T-helper 17 cell (primary cell): ENCODE data around the gene PSME2. TPM values are rescaled to one million over a fixed set of nuclear protein-coding genes. Genes with fewer than 3 reads are reported as not detected.
A peak's percentile ranks its signal among the peaks of the same experiment; 100 is the strongest.

Experiments
- ATAC-seq: fragments of 150-1000 bp; cut with Tn5 transposase; 2 replicates; pipeline ENCODE4 v1.10.0; 2021; ENCODE audit warnings: mild to moderate bottlenecking, moderate library complexity
- DNase-seq, 3 donors: peaks; one replicate each; pipeline versions ENCODE4 v3.0.0 to v3.0.0-alpha.2; 2020 to 2021
- H3K9me3 ChIP-seq: one replicate; pipeline ENCODE4 v1.7.0; 2013; ENCODE audit warnings: low read length, mild to moderate bottlenecking; ENCODE audit not compliant: control insufficient read depth, poor library complexity, severe bottlenecking
- H3K27ac Mint-ChIP-seq: one replicate; pipeline ENCODE4 v1.8.0; 2022; ENCODE audit warnings: mild to moderate bottlenecking, moderate library complexity, mixed read lengths
- H3K27me3 Mint-ChIP-seq: one replicate; pipeline ENCODE4 v1.8.0; 2022; ENCODE audit warnings: mixed read lengths
- H3K36me3 Mint-ChIP-seq: one replicate; pipeline ENCODE4 v1.8.0; 2022; ENCODE audit warnings: low read depth, mixed read lengths
- H3K4me1 Mint-ChIP-seq: one replicate; pipeline ENCODE4 v1.8.0; 2022; ENCODE audit warnings: mild to moderate bottlenecking, mixed read lengths
- H3K4me3 Mint-ChIP-seq: one replicate; pipeline ENCODE4 v1.8.0; 2022; ENCODE audit warnings: mild to moderate bottlenecking, moderate library complexity, mixed read lengths
- total RNA-seq, 4 donors: library from RNA in 2 of 4; stranded (reverse) in 2 of 4; gene quantifications; one replicate each; pipeline ENCODE4 v1.2.3 and lab custom pipeline; 2022 to 2026

Gene PSME2
- total RNA-seq, 2 donors from 2014 or later, result 134 to 141 TPM

DNA sequence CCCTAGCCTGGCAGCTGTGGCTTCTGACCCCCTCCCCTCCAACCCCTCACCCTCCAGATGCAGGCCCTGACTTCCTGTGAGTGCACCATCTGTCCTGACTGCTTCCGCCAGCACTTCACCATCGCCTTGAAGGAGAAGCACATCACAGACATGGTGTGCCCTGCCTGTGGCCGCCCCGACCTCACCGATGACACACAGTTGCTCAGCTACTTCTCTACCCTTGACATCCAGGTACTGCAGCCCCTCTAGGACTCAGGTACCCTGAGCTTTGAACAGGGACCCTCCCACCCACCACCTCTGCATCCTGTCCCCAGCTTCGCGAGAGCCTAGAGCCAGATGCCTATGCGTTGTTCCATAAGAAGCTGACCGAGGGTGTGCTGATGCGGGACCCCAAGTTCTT lies 8.7 kb upstream of the PSME2 start:
- Mint-ChIP-seq H3K27me3 (no peaks in the 10 kb centered on the region), H3K36me3 (peaks cover 7% of the 10 kb centered on the region), H3K4me3 (no peak overlapping the region), H3K4me1 (peaks cover 16% of the 10 kb centered on the region), H3K27ac (peak overlapping the region; percentile 79)
- ATAC-seq (no peak), DNase-seq (no peak)
- H3K9me3 ChIP-seq, result no peaks in the 10 kb centered on the region

DNA sequence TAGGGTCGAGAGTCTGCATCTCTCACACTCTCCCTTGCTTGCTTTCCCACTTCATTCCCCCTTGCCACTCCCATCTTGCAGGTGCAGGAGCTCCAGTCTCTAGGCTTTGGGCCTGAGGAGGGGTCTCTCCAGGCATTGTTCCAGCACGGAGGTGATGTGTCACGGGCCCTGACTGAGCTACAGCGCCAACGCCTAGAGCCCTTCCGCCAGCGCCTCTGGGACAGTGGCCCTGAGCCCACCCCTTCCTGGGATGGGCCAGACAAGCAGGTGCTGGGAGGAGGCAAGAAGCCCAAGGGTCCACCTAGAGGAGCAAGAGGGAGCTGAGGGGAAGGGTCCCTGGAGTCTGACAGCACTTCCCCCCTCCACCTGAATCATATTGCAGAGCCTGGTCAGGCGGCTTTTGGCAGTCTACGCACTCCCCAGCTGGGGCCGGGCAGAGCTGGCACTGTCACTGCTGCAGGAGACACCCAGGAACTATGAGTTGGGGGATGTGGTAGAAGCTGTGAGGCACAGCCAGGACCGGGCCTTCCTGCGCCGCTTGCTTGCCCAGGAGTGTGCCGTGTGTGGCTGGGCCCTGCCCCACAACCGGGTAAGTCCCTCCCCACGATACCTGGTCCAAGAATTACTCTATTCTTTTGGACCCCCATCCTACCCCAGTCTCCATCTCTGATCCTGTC lies 5.1 kb upstream of the PSME2 start:
- Mint-ChIP-seq H3K27me3 (no peaks in the 10 kb centered on the region), H3K36me3 (peaks cover 3% of the 10 kb centered on the region), H3K4me1 (peaks cover 31% of the 10 kb centered on the region), H3K4me3 (no peak overlapping the region), H3K27ac (no peak overlapping the region)
- no peaks in the 10 kb centered on the region for H3K9me3 ChIP-seq
- no peak for DNase-seq
- no peak for ATAC-seq

DNA sequence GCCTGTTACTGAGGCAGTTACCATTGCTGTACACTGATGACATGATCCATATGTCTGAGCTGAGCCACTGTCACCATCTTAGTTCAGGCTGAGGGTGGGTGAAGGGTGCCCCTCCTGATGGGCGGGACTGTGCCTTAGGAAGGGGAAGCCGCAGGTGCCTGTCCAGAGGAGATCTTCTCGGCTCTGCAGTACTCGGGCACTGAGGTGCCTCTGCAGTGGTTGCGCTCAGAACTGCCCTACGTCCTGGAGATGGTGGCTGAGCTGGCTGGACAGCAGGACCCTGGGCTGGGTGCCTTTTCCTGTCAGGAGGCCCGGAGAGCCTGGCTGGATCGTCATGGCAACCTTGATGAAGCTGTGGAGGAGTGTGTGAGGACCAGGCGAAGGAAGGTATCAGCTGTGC lies 4.6 kb upstream of the PSME2 start:
- Mint-ChIP-seq H3K27ac (no peak overlapping the region), H3K36me3 (peaks cover 2% of the 10 kb centered on the region), H3K27me3 (no peaks in the 10 kb centered on the region), H3K4me1 (peaks cover 35% of the 10 kb centered on the region), H3K4me3 (no peak overlapping the region)
- H3K9me3 ChIP-seq, result no peaks in the 10 kb centered on the region
- ATAC-seq (no peak), DNase-seq (no peak)

DNA sequence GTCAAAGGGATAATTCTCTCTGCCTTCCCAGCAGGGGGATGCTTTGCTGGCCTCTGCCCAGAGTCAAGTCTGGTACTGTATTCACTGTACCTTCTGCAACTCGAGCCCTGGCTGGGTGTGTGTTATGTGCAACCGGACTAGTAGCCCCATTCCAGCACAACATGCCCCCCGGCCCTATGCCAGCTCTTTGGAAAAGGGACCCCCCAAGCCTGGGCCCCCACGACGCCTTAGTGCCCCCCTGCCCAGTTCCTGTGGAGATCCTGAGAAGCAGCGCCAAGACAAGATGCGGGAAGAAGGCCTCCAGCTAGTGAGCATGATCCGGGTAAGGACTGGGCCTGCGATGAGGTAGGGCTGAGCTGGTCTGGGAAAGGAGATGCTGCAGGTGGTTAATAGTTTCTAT lies 4.2 kb upstream of the PSME2 start:
- DNase-seq (no peak), ATAC-seq (no peak)
- H3K4me3 Mint-ChIP-seq, result no peak overlapping the region
- H3K9me3 ChIP-seq, result no peaks in the 10 kb centered on the region
- no peaks in the 10 kb centered on the region for H3K27me3 Mint-ChIP-seq
- no peak overlapping the region for H3K27ac Mint-ChIP-seq
- no peaks in the 10 kb centered on the region for H3K36me3 Mint-ChIP-seq
- H3K4me1 Mint-ChIP-seq, result peaks cover 38% of the 10 kb centered on the region

DNA sequence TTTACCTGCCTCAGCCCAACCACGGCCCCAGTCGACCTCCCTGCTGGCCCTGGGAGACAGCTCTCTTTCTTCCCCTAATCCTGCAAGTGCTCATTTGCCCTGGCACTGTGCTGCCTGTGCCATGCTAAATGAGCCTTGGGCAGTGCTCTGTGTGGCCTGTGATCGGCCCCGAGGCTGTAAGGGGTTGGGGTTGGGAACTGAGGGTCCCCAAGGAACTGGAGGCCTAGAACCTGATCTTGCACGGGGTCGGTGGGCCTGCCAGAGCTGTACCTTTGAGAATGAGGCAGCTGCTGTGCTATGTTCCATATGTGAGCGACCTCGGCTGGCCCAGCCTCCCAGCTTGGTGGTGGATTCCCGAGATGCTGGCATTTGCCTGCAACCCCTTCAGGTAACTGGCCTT lies 3.7 kb upstream of the PSME2 start:
- H3K4me1 Mint-ChIP-seq, result peaks cover 40% of the 10 kb centered on the region

DNA sequence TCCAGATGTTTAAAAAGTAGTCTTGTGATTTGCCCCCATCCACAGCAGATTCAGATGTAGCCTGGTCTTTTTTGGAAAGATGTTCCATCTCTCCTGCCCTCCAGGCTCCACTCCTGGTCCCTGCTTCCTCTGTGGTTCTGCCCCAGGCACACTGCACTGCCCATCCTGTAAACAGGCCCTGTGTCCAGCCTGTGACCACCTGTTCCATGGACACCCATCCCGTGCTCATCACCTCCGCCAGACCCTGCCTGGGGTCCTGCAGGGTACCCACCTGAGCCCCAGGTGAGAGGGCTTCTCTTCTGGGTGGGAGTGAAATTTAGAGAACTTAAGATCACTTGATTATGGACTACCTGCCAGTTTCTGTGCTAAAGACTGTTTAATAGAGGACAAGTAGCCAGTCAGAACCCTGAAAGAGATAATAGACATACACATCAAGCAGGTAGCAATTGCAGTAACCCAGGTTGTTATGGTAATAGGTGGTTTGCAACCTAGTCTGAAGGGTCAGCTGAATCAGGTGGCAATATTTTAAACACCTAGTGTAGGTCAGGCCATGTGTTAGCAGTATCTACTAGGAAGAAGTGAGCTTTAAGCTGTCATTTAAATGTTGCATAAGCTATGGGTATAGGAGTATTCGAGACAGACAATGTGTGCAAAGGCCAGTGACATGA lies 3.0 kb upstream of the PSME2 start:
- no peaks in the 10 kb centered on the region for H3K36me3 Mint-ChIP-seq
- H3K4me1 Mint-ChIP-seq, result peaks cover 40% of the 10 kb centered on the region

More for the DNA sequence above, 3.7 kb upstream of the PSME2 start:
- no peaks in the 10 kb centered on the region for H3K9me3 ChIP-seq
- ATAC-seq (no peak), DNase-seq (no peak)
- Mint-ChIP-seq H3K4me3 (no peak overlapping the region), H3K36me3 (no peaks in the 10 kb centered on the region), H3K27ac (no peak overlapping the region), H3K27me3 (no peaks in the 10 kb centered on the region)

DNA sequence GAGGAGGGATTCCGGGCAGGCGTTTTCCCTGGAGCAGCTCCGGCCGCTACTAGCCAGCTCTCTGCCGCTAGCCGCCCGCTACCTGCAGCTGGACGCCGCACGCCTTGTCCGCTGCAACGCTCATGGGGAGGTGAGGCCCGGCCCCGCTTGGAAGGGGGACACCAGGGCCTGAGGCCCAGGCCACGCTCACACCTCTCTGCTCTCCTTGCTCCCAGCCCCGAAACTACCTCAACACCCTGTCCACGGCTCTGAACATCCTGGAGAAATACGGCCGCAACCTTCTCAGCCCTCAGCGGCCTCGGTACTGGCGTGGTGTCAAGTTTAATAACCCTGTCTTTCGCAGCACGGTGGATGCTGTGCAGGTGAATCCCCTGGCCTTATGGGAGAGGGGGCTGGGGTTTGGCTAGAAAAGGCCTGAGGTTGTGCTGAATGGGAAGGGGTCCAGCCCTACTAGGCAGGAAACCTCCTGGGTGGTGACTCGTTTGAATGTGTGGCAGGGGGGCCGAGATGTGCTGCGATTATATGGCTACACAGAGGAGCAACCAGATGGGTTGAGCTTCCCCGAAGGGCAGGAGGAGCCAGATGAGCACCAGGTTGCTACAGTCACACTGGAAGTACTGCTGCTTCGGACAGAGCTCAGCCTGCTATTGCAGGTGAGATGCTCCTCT lies 1.5 kb upstream of the PSME2 start:
- H3K27ac Mint-ChIP-seq, result peak overlapping the region; percentile 91
- DNase-seq, result no peak
- peak overlapping the region; percentile 98 for H3K4me3 Mint-ChIP-seq
- peaks cover 46% of the 10 kb centered on the region for H3K4me1 Mint-ChIP-seq
- H3K27me3 Mint-ChIP-seq, result no peaks in the 10 kb centered on the region
- ATAC-seq, result no peak
- H3K36me3 Mint-ChIP-seq, result peaks cover 2% of the 10 kb centered on the region
- no peaks in the 10 kb centered on the region for H3K9me3 ChIP-seq

More for the DNA sequence above, 3.0 kb upstream of the PSME2 start:
- DNase-seq, result no peak
- H3K27me3 Mint-ChIP-seq, result no peaks in the 10 kb centered on the region
- no peaks in the 10 kb centered on the region for H3K9me3 ChIP-seq
- no peak for ATAC-seq
- peak overlapping the region; percentile 58 for H3K4me3 Mint-ChIP-seq
- H3K27ac Mint-ChIP-seq, result peak overlapping the region; percentile 56

DNA sequence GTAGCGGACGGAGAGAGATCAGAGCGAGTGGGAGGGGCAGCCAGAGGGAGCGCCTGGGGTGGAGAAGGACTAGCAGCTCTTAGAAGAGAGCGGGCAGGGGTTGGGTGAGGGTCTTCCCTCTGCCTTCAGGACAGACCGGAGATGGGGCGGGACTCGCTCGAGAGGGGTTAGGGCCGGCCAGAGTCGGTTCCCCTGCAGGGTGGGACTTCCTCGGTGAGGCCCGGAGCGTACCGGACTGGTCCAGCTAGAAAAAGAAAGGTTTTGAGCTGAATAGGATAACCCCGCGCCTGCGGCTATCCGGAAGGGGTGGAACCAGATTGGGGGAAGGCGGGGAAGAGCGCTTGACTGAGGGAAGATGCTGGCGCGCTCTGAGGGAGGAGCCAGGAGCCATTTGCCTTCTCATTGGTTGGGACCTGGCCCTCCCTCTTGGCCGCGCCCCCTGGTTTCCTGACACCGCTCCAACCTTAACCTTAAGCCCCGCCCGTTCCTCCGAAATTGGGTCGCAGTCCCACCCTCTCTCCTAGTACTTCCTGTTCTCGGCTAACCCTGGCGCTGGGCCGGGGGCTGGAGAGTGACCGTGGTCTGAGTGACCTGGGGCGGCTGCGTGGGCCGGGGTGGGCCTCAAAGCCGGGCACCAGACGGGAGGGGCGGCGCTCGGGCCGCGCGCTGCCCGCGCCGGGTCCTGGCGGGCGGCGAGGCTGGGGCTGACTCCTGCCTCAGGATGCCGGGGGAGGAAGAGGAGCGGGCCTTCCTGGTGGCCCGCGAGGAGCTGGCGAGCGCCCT lies 759 bp upstream of the PSME2 start, which contains the start of gene RNF31:
Gene RNF31 (plus strand): TSS at position 521 of the 783 bp plus-strand sequence. CDS start 201 bp downstream, at position 722.
- H3K27ac Mint-ChIP-seq, result peak within 1 kb of the TSS; percentile 91
- peak within 1 kb of the TSS; percentile 98 for H3K4me3 Mint-ChIP-seq
- H3K4me1 Mint-ChIP-seq, result peaks cover 49% of the 10 kb centered on the region
- no peaks in the 10 kb centered on the region for H3K27me3 Mint-ChIP-seq
- peaks cover 2% of the 10 kb centered on the region for H3K36me3 Mint-ChIP-seq
- peak; percentile 91 for ATAC-seq
- DNase-seq, result peak; percentile 93 to 97 (median 95)
- H3K9me3 ChIP-seq, result no peaks in the 10 kb centered on the region

DNA sequence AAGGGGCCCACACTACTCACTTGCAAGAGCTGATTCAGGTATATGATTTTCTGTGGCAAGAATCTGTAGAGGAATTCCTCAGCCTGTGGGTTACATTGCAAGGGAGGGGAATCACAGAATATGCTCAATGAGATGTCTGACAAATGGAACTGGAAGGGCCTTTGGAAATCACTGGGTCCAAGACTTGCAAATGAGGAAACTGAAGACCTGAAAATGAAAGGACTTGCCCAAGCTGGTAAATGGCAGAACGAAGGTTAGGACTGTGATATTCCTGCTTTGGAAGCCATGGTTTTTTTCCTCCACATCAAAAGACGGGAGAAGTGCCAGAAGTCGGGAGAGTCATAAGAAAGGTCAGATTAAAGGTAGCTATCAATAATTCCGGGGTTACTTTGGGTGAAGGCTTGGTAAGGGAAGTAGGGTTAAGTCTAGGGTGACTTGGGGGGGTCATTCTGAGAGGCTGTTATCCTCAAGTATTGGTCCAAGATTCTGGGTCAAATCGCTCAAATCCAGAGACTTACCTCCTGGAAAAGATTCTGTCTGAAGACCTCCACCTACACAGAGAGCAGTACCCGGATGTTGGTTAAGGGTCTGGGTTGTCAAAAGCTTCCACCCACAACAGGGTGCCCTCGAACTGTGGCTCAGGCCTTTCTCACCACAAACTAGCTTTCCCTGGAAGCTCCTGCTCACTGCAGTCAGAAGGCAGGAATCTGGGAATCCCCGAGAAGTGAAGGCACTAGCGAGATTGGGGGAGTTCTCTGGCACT lies 539 bp downstream of the PSME2 start:
- Mint-ChIP-seq H3K27ac (peak overlapping the region; percentile 90), H3K4me1 (peaks cover 52% of the 10 kb centered on the region)

DNA sequence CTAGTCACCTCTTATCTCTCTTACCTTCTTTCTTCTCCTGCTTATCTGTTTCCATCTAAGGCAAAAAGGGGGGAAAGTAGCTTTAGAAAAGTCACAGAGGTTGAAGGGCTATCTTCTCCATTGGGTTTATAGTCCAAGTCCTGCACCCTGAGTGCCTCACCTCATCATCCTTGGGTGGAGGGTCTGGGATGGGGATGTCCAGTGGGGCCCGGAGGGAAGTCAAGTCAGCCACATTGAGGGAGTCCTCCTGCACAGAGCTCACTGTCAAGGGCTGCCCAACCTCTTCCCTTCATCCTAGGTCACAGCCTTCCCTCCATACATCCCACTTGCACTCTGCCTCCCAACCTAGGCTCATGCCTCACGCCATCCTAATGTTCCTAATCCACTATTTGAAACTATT lies 1.2 kb downstream of the PSME2 start:
- H3K27me3 Mint-ChIP-seq, result no peaks in the 10 kb centered on the region
- peaks cover 2% of the 10 kb centered on the region for H3K36me3 Mint-ChIP-seq
- H3K4me3 Mint-ChIP-seq, result peak overlapping the region; percentile 98
- no peak for ATAC-seq
- H3K4me1 Mint-ChIP-seq, result peaks cover 49% of the 10 kb centered on the region
- no peak for DNase-seq
- H3K27ac Mint-ChIP-seq, result peak overlapping the region; percentile 90
- H3K9me3 ChIP-seq, result no peaks in the 10 kb centered on the region

More for the DNA sequence above, 539 bp downstream of the PSME2 start:
- Mint-ChIP-seq H3K4me3 (peak overlapping the region; percentile 98), H3K36me3 (peaks cover 2% of the 10 kb centered on the region), H3K27me3 (no peaks in the 10 kb centered on the region)
- no peaks in the 10 kb centered on the region for H3K9me3 ChIP-seq
- ATAC-seq (no peak), DNase-seq (no peak)

DNA sequence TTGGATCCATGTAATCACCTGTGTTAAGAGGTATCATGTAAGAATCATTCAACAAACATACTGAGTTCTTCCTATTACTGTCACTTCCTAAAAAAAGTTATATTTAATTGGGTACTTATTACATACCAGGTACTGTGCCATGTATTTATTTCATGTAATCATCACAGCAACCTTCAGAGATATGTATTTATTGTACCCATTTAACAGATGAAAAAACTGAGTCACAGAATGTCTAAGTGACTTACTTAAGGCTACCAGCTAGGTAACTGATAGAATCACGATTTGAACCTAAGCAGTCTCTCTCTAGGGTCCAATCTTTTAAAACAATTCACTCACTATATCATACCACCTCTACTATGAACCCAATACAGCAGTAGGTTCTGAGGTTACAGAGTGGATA lies 2.0 kb downstream of the PSME2 start:
- peak overlapping the region; percentile 73 for H3K27ac Mint-ChIP-seq
- peaks cover 52% of the 10 kb centered on the region for H3K4me1 Mint-ChIP-seq
- peaks cover 2% of the 10 kb centered on the region for H3K36me3 Mint-ChIP-seq
- no peak for DNase-seq
- H3K4me3 Mint-ChIP-seq, result no peak overlapping the region
- no peak for ATAC-seq
- no peaks in the 10 kb centered on the region for H3K9me3 ChIP-seq
- H3K27me3 Mint-ChIP-seq, result no peaks in the 10 kb centered on the region

DNA sequence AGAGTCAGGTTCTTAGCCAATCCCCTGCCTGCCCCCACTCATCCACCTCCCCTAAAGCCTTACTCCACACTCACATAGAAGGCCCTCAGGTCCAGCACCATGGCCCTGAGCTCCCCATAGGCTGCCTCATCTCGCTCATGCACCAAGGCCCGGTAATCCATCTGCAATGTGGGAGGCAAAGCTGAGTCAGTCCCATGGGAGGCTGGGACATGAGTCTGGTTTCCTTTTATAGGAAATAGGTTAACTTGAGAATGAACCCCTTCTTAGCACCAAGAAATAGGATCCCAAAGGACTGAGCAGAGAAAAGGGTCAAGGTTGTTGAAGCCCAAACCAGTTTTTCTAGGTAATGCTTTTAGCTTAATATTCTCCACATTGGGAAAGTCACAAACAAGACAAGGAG lies 2.9 kb downstream of the PSME2 start:
- Mint-ChIP-seq H3K4me1 (peaks cover 46% of the 10 kb centered on the region), H3K27me3 (no peaks in the 10 kb centered on the region), H3K36me3 (peaks cover 2% of the 10 kb centered on the region), H3K27ac (no peak overlapping the region), H3K4me3 (no peak overlapping the region)
- ATAC-seq (no peak), DNase-seq (no peak)
- no peaks in the 10 kb centered on the region for H3K9me3 ChIP-seq
